HG03378 (cell line): Measurements from ENCODE around the gene ROR1.

ENCODE experiments used
- ATAC-seq: cut with Tn5 transposase; IDR thresholded peaks from one replicate; pipeline ENCODE4 v1.9.1; 2021; ENCODE audit warnings: mild to moderate bottlenecking, moderate library complexity; ENCODE audit not compliant: unreplicated experiment

ROR1 gene

GRCh38 chr1:63848733-63849132, 74.9 kb downstream of the ROR1 start:
- ATAC-seq = no peak

- ATAC-seq = no peak
These were observed 75.3 kb downstream of the ROR1 start for GRCh38 chr1:63849149-63849548.

DNA sequence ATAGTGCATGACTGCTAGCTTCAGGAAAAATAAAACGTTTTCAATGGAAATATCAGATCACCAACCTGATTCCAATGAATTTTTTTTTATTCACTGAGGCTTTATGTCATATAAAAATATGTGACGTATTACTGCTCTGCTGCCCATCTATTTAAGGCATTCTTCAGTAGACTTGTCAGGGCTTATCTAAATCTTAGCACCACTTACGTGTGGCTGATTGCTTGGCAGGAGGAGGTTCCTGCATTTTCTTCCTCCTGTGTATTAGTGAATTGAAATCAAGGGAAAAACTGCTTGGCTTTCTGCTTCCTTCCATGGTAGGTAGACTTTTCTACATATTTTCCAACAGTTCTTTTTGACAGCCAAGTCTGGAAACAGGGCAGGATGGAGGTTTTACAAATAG, 80.3 kb downstream of the ROR1 start:
- no peak for ATAC-seq

- no peak for ATAC-seq
These were observed 82.1 kb downstream of the ROR1 start for GRCh38 chr1:63855942-63856341.

GRCh38 chr1:63856924-63857323, 83.1 kb downstream of the ROR1 start:
- no peak for ATAC-seq

- ATAC-seq = no peak
These were observed 83.7 kb downstream of the ROR1 start for GRCh38 chr1:63857478-63857877.

GRCh38 chr1:63858153-63858552, 84.3 kb downstream of the ROR1 start:
- ATAC-seq = no peak

DNA sequence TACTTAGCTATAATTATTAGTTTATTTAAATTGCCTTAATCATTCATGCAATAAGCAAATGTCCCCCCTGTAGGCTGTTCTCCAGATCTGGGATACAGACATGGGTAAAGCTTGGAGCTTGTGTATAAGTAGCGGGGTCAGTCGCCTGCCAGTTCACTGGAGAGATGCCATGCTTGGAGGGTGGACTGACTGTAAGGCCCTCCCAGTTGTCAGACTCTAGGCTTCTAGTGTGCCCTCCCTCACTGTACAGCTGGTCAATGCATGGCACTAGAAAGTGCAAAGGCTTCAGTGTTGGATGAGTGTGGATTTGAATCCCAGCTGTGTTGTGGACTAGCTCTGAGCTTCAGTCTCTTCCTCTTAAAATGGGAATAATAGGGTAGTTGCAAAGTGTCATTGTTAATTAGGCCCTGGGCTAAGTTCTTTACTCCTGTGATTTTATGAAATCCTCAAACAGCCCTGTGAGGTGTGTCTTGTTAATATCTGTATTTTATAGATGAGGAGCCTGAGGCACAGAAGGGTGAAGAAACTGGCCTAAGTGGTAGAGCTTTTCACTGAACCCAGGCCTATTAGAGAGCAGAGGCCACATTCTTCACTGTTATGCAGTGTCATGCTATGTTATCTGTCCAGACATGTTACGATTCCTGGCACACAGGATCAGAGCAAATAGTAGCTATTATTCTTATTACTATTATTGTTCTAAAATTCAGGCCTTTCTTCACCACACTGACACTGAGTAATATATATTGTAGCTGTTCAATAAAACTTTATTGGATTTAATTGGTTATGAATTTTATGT, 85.9 kb downstream of the ROR1 start:
- ATAC-seq = no peak

DNA sequence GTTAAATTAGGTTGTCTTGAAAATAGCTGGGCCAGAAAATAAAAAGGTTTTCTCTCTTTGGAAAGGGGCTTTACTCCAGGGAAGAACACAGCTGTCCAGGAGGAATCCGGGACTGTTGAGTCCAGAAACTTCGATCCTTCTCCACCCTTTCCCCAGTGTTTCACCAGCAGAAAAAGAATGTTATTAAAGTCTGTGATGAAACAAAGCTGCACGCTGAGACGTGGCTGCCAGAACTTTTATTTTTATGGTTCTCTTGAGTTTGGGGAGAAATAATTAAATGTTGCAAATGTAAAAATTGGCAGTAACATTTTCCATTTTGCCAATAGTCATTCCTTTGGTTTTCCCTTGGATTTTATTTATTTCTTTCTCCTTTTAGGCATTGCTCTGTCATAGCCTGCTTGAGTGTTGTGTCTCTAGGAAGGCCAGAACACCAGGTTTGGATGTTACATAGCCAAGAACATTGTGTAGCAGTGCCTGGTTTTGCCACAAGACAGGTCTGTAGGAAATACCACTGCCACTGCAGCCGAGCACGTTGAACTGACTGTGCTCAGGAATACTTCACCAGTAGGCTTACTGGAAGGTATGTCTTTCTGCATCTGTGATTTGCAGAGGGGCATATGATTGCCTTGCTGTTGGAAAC, 87.4 kb downstream of the ROR1 start:
- ATAC-seq = no peak

GRCh38 chr1:63863145-63863544, 89.3 kb downstream of the ROR1 start:
- ATAC-seq = no peak

DNA sequence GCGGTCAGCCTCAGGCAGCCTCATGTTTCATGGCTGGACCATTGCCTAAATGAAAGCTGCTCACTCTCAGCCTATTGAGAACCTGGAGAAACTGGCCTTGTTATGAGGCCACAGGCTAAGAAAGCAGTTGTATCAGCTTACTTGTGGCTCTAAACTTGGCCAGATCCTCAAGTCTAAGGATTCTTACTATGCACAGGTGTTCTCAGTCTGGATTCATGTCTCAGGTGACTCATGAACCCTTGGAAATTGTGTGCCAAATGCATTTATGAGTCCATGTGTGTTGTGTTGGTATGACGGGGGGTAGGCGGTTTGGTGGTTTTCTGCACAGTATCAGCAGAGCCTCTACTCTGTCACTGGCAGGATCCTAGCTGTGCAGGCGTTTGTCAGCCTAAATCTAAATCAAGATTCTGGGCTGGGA, 90.4 kb downstream of the ROR1 start:
- ATAC-seq = no peak

GRCh38 chr1:63865561-63865960, 91.7 kb downstream of the ROR1 start:
- ATAC-seq = no peak

GRCh38 chr1:63866084-63866483, 92.3 kb downstream of the ROR1 start:
- no peak for ATAC-seq

GRCh38 chr1:63867429-63868176, 93.8 kb downstream of the ROR1 start:
- no peak for ATAC-seq

GRCh38 chr1:63868268-63868781, 94.5 kb downstream of the ROR1 start:
- ATAC-seq = no peak

DNA sequence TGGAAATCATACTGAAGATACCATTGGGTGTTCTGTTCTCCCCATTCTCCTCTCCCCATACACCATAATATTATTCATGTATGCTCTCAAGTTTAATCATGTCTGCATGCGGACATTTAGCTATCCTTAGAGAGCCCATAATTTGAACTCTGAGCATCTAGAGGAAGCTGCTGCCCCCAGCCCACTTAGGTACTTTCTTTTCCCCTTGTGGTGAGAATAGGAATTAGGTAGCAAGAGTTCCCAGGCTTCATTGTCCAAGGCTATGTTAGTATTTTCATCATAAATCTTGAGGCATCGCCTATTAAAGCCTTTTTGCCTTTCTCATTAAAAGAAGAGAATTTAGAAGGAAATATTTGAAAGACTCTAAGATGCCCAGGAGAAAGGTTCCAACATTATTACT, 96.3 kb downstream of the ROR1 start:
- ATAC-seq = no peak

DNA sequence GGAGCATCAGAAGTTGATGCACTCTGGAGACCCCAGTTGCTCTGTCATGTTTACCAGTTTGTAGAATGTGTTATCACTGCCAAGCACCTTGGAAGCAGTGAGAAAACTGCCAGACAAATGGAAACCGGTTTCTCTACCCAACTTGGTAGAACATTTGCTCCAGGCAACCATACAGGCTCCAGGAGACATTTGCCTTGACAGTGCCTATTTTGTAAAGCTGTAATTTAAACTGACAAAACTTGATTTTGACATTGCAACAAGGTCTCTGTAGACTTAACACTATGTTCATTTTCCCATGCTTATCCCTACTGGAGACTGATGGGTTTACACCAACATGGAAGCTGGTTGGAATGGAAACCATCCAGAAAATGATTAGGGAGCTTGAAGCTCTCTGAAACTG, 97.6 kb downstream of the ROR1 start:
- no peak for ATAC-seq

- ATAC-seq = no peak
These were observed 99.9 kb downstream of the ROR1 start for GRCh38 chr1:63873751-63874150.

DNA sequence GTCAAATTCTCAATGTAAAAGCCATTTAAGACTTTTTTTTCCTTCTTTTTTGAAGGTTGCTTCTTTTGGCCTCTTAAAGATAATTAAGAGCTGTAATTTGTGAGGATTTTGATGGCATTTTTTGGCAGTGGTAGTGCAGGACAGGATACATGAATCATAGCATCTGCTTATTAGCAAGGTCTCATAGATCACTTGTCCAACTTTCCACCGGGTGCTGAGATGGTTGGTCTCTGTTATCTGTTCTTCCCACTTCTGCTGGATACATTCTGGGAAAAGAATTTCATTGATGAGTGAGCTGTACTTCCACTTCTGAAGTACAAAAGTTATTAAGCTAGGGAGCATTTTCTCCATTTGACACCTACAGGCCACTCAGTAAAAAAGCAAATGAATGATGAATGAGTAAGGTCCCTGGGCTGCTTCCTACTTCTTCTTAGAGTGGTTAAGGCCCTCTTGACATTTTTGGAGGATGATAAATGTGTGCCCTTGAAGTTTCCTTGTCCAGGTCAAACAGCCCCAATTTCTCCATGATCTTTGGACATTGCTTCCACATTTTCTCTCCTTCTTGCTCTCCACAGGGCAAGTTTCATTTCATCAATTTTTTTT, 100.6 kb downstream of the ROR1 start:
- ATAC-seq = no peak

DNA sequence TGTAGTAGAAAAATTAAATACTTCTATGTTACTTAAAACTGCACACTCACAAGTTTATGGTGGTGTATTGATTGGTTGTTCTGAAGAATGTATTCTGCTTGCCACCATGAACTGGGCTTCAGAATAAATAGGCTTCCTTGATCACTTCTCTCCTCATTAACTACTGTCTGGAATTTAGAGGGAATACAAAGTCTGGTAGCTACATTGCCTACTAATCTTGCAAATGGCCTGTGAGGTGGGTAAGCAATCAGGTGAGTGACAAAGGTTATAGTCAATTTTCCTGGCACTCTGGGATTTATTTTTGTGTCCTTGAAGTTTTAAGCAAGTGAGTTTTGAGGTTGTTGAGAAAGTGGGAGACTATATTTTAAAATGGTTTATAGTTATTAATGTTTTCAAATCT, 101.8 kb downstream of the ROR1 start:
- no peak for ATAC-seq

- no peak for ATAC-seq
These were observed 103.4 kb downstream of the ROR1 start for GRCh38 chr1:63877021-63877767.
